ENCODE measurements around the gene RNF112.
A peak's percentile ranks its signal among the peaks of the same experiment; 100 is the strongest.

The RNF112 gene

DNA sequence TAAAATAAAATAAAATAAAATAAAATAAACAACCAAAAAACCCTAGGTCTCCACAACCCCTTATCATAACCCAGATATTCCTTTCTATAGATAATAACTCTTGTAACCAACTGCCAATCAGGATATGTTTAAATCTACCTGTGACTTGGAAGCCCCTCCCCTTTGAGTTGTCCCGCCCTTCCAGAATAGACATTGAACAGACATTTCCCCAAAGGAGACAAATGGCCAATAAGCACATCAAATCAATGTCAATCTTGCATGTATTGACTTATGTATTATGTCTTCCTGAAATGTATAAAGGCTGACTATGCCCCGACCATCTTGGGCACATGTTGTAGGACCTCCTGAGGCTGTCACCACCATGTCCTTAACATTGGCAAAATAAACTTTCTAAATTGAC is 34.2 kb upstream of the RNF112 start:
- no peak for DNase-seq

DNA sequence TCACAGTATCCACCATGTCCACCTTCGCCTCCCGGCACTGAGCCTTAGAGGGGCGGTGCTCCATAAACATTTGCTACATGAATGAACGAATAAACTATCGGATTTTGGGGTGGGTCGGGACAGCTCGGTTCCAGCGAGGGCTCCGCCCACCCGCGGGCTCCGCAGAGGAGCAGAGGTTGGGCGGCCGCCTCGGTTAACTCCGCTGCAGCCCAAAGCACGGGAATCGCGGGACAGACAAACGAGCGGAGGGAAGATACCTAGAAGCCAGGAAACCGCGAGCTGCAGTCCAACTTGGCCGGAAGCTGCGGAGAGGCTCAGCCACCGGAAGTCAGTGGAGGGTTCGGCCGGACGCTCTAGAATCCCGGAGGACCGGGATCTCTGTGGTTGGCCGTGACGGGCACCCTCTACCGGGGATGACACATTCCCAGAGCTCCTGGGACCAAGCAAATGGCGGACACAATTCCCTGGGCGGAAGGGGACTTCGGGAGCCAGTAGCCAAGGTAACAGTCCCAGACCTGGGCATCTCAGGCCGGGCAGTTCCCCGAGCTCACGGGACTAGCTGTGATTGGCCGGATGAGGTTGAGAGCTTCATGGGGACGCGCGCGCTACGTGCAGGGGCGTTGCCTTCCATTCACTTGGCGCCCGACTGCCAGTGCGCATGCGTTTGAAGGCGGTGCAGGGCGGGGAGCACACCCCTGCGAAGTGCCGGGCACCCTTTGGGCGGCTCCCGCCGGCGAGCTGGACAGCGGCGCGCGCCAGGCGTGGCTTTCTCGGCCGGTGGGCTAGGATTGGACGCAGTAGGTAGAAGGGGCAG is 33.2 kb upstream of the RNF112 start:
- peak; percentile 86 for DNase-seq

DNA sequence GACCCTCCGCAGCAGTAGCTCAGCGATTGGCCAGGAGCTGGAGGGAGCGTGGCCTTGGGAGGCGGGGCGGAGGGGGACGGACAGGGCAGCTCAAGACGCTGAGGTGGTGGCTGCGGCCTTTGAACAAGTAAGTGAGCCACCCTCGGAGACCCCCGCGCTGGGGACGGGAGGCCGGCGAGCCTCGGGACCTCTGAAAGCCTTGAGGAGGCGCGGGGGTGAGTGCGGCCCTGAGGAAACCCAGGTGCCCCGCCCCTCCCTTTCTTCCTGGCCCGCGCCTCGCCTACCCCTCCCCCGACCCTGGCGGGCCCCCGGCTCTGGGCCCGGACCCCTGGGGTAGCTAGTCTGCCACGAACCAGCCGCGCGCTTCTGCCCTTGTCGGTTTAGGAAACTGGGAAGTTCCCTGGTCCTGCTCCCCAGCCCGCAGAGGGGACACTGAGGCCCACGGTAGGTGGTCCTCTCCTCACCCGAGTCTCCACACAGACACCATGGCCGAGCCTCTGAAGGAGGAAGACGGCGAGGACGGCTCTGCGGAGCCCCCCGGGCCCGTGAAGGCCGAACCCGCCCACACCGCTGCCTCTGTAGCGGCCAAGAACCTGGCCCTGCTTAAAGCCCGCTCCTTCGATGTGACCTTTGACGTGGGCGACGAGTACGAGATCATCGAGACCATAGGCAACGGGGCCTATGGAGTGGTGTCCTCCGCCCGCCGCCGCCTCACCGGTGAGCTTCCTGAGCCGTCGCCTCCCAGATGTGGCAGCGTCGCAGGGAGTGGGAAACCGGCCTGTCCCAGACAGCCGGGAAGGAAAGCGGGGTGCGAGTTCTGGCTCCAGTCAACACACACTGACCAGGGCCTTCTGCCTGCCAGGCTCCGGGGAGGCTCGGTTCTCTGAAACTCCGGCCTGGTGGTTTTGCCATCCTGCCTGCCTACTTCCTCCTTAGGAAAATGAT is 32.3 kb upstream of the RNF112 start, which contains the start of gene MAPK7:
TSS of gene MAPK7 (plus strand) at position 83 of the 945 bp plus-strand sequence. CDS start at position 486, 403 bp downstream.
- no peak for DNase-seq

DNA sequence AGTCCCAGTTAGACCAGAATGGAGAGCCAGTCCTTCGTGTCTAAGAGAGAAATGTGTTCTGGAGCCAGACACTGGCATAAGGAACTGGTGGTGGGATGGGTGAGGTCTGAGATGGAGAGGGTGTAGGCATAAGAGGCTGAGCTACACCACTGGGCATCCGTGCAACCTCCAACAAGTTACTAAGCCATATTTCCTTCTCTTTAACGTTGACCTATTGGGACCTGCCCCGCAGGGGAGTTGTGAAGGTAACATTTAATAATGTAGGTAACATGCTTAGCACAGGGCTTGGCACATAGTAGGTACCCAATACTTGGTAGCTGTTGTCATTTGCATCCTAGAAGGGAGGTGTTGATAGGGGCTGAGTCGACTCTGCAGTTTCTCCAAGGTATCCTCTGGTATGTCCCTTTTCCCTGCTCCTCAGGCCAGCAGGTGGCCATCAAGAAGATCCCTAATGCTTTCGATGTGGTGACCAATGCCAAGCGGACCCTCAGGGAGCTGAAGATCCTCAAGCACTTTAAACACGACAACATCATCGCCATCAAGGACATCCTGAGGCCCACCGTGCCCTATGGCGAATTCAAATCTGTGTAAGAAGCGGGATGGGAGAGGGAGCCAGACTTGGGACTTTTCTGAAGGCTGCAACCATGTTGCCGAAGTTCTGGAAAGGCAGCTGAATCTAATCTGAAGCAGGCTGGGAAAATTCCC is 31.5 kb upstream of the RNF112 start:
- no peak for DNase-seq

DNA sequence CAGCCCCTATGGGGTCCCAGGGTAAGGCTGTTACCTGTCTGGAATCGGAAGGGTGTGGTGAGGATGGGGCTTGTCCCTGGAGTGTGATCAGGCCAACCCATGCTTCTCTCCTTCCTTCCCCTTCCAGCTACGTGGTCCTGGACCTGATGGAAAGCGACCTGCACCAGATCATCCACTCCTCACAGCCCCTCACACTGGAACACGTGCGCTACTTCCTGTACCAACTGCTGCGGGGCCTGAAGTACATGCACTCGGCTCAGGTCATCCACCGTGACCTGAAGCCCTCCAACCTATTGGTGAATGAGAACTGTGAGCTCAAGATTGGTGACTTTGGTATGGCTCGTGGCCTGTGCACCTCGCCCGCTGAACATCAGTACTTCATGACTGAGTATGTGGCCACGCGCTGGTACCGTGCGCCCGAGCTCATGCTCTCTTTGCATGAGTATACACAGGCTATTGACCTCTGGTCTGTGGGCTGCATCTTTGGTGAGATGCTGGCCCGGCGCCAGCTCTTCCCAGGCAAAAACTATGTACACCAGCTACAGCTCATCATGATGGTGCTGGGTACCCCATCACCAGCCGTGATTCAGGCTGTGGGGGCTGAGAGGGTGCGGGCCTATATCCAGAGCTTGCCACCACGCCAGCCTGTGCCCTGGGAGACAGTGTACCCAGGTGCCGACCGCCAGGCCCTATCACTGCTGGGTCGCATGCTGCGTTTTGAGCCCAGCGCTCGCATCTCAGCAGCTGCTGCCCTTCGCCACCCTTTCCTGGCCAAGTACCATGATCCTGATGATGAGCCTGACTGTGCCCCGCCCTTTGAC is 30.3 kb upstream of the RNF112 start:
- DNase-seq = no peak

DNA sequence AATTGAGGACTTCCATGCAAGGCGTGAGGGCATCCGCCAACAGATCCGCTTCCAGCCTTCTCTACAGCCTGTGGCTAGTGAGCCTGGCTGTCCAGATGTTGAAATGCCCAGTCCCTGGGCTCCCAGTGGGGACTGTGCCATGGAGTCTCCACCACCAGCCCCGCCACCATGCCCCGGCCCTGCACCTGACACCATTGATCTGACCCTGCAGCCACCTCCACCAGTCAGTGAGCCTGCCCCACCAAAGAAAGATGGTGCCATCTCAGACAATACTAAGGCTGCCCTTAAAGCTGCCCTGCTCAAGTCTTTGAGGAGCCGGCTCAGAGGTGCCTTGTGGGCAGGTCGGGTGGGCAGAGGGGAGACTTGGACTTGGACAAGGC is 29.7 kb upstream of the RNF112 start:
- DNase-seq = no peak

DNA sequence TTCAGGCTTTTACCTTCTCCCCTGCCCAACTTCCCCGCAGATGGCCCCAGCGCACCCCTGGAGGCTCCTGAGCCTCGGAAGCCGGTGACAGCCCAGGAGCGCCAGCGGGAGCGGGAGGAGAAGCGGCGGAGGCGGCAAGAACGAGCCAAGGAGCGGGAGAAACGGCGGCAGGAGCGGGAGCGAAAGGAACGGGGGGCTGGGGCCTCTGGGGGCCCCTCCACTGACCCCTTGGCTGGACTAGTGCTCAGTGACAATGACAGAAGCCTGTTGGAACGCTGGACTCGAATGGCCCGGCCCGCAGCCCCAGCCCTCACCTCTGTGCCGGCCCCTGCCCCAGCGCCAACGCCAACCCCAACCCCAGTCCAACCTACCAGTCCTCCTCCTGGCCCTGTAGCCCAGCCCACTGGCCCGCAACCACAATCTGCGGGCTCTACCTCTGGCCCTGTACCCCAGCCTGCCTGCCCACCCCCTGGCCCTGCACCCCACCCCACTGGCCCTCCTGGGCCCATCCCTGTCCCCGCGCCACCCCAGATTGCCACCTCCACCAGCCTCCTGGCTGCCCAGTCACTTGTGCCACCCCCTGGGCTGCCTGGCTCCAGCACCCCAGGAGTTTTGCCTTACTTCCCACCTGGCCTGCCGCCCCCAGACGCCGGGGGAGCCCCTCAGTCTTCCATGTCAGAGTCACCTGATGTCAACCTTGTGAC is 29.1 kb upstream of the RNF112 start:
- no peak for DNase-seq

DNA sequence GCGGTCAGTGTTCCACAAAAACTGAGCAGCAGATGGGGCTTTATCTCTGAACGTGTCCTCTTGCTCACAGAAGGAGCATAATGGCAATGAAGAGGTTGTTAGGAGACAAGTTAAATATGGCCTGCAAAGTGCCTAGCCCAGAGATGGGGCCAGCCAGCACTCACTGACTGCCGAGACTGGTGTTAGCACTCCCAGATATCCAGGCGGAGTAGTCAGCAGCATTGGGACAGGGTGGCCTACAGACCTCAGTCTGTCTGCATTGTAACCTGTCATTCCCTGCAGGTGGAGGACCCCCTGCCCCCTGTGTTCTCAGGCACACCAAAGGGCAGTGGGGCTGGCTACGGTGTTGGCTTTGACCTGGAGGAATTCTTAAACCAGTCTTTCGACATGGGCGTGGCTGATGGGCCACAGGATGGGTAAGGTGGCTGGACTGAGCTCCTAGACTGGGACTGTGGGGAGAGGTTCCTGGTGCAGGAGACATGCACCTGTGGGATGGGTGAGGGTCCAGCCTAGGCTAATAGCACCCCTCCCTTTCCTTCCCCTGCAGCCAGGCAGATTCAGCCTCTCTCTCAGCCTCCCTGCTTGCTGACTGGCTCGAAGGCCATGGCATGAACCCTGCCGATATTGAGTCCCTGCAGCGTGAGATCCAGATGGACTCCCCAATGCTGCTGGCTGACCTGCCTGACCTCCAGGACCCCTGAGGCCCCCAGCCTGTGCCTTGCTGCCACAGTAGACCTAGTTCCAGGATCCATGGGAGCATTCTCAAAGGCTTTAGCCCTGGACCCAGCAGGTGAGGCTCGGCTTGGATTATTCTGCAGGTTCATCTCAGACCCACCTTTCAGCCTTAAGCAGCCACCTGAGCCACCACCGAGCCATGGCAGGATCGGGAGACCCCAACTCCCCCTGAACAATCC is 28.2 kb upstream of the RNF112 start:
- DNase-seq = no peak

DNA sequence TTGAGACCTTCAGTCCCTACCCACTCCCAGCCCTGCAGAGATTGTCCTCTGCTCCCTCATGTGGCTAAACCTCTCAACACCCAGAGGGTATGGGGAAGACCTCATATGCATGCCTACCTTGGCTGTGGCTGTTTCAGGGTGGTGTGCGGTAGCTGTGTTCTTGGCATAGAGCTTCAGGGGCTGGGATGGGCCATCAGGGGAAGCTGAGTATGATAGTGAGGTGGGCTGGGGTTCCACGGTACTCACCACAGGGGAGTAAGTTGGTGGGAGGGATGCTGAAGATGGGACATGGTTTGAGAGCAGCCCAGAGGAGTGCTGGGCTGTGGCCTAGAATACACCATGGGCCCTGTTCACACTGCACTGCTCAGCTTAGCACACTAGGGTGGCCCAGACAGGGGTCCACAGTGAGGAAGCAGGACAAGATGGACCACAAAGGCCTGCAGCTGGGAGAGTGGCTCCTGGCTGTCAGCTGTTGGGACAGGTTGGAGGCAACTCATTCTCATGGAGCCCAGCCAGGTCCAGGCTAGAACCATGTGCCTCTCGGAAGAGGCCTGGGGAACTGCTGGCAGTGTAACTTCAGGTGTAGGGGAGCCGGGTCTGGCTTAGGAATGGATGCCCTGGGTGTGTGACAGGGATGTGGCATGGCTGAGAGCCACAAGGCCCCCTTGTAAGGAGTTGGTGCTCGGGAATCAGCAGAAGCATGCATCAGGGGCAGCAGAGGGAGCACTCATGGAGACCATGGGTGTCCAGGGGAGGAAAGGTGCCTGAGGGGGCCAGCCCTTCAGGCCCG is 27.2 kb upstream of the RNF112 start:
- DNase-seq = no peak

DNA sequence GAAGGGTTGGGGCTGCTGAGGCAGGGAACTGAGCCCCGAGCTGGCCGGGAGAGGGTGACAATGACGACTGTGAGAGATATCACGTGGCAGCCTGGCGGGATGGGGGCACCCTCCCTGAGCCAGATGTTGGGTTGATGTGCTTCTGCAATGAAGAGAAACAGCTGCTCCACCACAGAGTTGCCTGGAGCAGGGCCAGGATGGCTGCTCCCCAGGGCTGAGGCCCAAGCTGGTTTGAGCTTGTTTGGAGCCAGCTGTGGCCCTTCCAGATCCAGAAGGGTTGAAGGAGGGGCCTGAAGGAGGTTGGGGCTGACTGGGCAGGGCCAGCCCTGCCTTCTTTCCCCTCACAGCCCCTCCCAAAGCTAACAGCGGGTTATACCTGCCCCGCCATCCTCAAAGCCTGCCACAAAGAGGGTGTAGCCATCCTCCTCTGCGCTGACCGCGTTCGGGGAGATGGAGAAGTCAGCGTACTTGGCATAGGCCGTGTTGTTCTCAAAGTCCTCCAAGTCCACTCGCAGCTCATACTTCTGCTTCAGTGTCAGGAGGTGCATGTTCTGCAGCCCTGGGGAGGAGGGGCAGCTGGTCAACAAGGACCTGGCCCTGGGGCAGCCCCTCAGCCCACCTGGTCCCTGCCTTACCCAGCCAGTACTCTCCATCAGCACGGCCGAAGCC is 26.2 kb upstream of the RNF112 start:
- no peak for DNase-seq

DNA sequence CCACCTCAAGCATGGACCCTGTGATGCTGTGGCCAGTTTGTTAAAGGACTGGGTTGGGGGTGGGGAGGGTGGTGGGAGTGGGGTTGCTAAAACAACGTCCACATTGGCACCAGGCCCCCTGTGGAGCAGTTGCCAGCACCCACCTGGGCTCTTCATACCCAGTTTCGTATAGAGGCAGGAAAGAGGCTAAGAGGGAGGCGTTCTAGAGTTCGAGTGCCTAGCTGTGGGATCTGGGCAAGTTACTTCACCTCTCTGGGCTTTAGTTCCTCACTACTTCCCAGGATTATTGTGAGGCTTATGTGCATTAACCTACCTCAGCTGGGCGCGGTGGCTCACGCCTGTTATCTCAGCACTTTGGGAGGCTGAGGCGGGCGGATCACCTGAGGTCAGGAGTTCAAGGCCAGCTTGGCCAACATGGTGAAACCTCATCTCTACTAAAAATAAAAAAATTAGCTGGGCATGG is 25.5 kb upstream of the RNF112 start:
- no peak for DNase-seq

DNA sequence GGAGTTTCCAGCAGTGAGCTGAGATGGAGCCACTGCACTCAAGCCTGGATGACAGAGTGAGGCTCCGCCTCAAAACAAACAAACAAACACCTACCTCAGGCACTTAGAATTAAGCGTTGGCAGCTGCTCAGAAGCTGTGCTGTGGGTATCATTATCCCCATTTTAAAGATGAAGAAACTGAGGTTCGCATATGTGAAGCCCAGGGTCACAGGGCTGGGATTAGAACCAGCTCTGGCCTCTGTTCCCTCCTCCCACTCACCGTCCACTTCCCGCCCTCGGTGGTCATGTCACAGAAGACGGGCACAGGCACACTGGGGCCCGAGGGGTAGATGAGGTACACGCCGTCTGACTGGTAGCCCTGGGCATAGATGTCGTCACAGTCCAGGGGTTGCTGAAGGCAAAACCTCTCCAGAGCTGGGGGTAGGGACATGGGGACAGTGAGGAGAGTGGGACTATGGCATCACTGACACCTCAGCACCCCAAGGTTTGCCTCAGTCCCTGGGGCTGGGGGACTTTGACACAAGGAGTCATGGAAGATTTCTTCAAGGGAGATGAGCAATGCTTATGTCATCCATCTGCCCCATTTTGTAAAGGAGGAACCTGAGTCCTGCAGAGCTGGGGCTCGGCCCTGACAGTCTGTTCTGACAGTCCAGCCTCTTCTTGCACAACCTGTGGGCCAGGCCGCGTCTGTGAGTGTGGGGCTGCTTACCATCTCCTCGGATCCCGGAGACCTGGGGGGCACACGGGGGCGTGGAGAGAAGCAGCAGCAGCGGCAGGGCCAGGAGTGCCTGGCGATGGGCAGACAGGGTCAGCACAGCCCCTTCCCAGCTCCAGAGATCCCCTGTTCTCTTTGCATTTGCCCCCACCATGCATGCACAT is 24.7 kb upstream of the RNF112 start:
- DNase-seq = no peak

DNA sequence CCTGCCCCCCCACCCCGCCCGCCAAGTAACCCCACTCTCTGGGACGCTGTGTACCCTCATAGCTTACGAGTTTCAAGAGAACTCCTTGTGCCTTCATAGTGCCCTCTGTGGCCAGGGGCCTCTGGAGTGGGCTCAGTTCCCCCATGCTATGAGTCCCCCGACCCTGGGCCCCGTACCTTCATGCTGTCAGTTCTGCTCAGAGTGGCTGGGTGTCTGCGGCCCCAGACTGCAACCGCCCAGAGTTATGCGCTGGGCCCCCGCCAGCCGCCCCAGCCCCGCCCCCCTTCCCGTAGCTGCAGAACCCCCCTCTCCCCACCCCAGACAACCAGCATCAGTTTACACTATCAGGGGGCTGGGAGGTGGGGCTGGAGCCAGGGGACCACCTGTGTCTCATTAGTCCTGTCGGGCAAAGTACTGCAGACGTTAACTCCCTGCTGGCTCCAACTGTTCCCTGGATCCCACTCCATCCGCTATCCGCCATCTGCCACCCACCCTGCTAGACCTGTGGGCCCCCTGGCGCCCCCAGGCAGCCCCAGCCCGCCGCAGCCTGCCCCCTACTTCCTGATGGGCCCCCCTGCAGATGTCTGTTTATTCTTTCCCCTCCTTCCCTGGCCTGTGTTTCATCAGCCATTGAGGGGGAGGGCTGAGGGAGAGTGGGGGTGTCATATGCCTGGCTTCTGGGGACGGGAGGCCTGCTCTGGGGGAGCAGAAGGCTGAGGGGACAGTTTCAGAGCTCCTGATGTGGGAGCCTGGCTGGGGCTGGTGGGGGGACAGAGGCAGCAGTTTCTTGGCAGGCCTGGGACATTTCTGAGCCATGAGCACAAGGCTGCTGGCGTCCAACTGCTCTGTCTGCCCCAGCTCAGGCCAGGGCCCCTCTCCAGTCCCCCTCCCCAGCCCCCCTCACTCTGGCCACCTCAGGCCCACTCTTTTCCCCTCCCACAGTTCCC is 23.8 kb upstream of the RNF112 start, which contains the start of gene MFAP4:
TSS of gene MFAP4 (minus strand) at position 217 of the 947 bp plus-strand sequence. CDS start at position 182, 35 bp downstream.
- no peak for DNase-seq

DNA sequence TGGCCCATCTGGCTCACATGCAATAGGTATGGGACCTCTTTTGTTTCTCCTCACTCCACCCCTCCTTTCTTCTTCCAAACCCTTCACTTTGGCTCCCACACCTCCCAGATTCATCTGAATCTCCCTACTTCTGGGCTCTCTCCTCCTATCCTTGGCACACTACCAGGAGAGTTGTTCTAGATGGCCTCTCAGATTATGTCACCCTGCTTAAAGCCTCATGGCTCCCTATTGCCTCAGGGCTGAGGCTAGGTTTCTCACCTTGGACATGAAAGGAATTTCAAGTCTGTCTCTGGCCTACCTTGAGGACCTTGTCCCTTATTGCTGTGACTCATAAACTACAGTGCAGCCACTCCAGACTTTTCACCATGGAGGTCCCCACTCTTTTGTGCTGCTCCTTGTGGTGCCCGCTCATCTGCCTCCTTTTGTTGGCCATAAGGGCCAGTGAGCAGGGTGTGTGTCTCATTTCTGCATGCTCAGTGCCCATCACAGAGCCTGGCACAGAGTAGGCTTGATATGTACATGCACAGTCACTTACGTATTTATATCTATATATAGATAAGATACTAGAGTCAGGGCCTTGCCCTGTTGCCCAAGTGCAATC is 23.0 kb upstream of the RNF112 start:
- no peak for DNase-seq

DNA sequence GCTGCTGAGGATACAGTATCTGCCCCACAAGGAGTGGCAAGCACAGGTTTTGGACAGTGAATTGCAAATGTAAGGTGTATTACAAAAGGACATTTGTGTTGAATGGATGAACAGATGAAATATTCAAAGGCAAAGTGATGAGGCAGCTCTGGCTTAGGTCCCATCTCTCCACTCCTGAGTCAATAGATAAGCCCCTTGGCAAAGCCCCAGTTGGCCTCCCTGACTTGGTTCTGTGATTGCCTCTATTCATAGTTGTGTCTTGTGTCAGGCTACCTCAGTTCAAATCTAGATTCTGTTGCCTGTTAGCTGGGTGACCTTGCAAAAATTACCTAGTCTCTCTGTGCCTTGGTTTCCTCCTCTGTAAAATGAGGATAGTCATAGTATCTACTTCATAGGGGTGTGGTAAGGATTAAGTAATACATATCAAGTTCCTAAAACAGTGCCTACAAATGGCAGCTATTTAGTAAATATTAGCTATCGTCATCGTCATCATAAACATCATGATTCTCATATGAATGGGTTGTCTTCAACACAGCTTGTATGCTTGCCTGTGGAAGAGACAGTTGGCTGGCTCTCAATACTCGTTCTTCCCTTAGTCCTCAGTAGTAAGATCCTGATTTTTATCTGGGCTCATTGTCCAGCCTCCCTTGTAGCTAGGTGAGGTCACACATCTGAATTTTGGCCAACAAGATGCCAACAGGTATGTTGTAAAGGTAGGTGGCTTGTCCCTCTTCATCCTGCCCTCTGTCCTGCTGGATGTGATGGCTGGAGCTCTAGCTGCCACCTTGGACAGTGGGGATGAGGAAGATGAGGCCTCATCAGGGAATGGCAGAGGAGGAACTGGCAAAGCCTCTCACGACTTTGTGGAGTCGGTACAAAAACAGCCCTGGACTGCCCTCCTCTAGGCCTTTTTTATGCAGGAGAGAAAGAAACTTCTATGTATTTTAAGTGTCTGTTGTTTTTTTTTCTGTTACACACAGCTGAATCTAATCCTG is 21.9 kb upstream of the RNF112 start:
- no peak for DNase-seq

Measured in KG1 (cell line).